Measurements from ENCODE around the gene TTR. TPM values are rescaled to one million over a fixed set of nuclear protein-coding genes. Genes with fewer than 3 reads are reported as not detected.

TTR gene
- total RNA-seq, 2 experiments from 2014 or later = not detected

DNA sequence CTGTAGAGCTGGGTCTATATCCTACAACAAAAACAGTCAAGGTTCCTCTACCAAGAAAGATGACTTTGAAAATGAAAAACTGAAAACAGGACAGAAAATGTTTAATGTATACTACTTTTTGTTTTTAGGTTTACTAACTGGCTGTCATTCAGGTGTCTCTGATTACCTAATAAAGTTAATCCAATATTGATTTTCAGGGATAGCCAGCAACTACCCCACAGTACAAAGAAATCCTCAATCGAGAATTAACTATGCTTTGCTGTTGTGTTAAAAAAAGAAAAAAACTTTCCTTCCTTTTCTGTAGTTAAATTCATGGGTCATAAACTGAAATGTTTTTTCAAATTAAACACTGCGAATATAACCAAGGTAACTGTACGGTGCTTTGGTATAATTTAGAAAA, 45.8 kb downstream of the TTR start:
- H3K36me3 Mint-ChIP-seq (ENCODE audit: low read depth) = no peaks in the 10 kb centered on the region
- POLR2A ChIA-PET = no interaction called here
- ATAC-seq (ENCODE audit: poor library complexity) = no peak
- intact Hi-C loops (cut with DNase I, micrococcal nuclease) = no loop called here
- no peak overlapping the region for H3K27ac Mint-ChIP-seq
- Histone ChIP-seq H3K27ac (ENCODE audit: low read depth in 1 of 2, low read length in 2 of 2) (no peak overlapping the region), H3K27me3 (ENCODE audit: control insufficient read depth in 1 of 2, insufficient read depth in 2 of 2, low read length in 2 of 2) (peaks cover 0 to 4% of the 10 kb centered on the region in 2 experiments), H3K9me3 (ENCODE audit: control insufficient read depth in 1 of 2, insufficient read depth in 1 of 2, low read length in 2 of 2) (no peaks in the 10 kb centered on the region), H3K4me1 (ENCODE audit: insufficient read depth, low read length) (peaks cover 4% of the 10 kb centered on the region), H3K4me3 (ENCODE audit: low read length) (no peak overlapping the region), H3K36me3 (ENCODE audit: insufficient read depth, low read length) (no peaks in the 10 kb centered on the region)
- DNase-seq = no peak
- CTCF ChIA-PET = no interaction called here
- peaks cover 10% of the 10 kb centered on the region for H3K27me3 Mint-ChIP-seq
- H3K4me1 Mint-ChIP-seq (ENCODE audit: low read depth) = no peaks in the 10 kb centered on the region
- TF ChIP-seq, protein P1, sequence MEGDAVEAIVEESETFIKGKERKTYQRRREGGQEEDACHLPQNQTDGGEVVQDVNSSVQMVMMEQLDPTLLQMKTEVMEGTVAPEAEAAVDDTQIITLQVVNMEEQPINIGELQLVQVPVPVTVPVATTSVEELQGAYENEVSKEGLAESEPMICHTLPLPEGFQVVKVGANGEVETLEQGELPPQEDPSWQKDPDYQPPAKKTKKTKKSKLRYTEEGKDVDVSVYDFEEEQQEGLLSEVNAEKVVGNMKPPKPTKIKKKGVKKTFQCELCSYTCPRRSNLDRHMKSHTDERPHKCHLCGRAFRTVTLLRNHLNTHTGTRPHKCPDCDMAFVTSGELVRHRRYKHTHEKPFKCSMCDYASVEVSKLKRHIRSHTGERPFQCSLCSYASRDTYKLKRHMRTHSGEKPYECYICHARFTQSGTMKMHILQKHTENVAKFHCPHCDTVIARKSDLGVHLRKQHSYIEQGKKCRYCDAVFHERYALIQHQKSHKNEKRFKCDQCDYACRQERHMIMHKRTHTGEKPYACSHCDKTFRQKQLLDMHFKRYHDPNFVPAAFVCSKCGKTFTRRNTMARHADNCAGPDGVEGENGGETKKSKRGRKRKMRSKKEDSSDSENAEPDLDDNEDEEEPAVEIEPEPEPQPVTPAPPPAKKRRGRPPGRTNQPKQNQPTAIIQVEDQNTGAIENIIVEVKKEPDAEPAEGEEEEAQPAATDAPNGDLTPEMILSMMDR (IDR thresholded peaks at IDR 0.05) = no peak
- no peak overlapping the region for H3K4me3 Mint-ChIP-seq
- H3K9me3 Mint-ChIP-seq = no peaks in the 10 kb centered on the region

DNA sequence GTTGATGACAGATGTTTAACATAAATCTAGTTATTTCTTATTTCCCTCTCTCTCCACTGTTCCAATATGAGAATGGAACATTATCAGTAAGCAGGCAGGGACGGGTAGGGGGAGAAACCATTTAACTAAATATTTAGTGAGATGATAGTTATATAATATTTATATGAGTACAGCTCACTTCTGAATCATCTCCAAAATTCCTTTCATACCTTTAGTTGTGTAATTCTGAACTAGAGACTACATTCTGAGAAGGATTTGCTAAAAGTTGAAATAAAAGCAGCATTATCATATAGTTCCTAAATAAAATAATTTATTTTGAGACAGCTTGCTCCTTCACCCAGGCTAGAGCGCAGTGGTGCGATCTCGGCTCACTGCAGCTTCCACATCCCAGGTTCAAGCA, 51.3 kb downstream of the TTR start:
- Histone ChIP-seq H3K27me3 (ENCODE audit: control insufficient read depth in 1 of 2, insufficient read depth in 2 of 2, low read length in 2 of 2) (no peaks in the 10 kb centered on the region), H3K4me1 (ENCODE audit: insufficient read depth, low read length) (no peaks in the 10 kb centered on the region), H3K4me3 (ENCODE audit: low read length) (no peak overlapping the region), H3K36me3 (ENCODE audit: insufficient read depth, low read length) (no peaks in the 10 kb centered on the region), H3K27ac (ENCODE audit: low read depth in 1 of 2, low read length in 2 of 2) (no peak overlapping the region), H3K9me3 (ENCODE audit: control insufficient read depth in 1 of 2, insufficient read depth in 1 of 2, low read length in 2 of 2) (no peaks in the 10 kb centered on the region)
- ChIA-PET POLR2A (no interaction called here), CTCF (no interaction called here)
- Mint-ChIP-seq H3K4me3 (no peak overlapping the region), H3K27me3 (peaks cover 8% of the 10 kb centered on the region), H3K4me1 (ENCODE audit: low read depth) (peaks cover 10% of the 10 kb centered on the region), H3K9me3 (no peaks in the 10 kb centered on the region), H3K27ac (no peak overlapping the region), H3K36me3 (ENCODE audit: low read depth) (no peaks in the 10 kb centered on the region)
- ATAC-seq (ENCODE audit: poor library complexity) (no peak), DNase-seq (no peak)
- TF ChIP-seq, protein P1 (IDR thresholded peaks at IDR 0.05) = no peak
- intact Hi-C loops (cut with DNase I, micrococcal nuclease) = no loop called here

DNA sequence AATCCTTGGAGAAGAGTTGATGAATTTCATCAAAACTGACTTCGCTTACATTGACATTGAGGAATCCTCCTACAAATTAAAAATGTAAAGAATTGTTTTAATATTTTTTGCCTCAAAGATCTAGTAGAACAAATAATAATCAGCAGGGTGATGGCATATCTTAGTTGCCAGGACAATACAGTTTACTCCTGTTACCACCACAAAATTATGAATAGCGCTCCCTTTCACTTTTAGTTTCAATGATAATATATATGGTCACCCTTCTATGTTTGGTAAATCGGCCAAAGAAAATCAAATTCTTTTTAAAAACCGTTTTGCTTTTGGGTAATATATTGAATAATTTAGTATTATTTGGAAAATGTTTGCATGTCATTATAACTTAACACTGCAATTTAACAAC, 53.7 kb downstream of the TTR start:
- Histone ChIP-seq H3K4me3 (ENCODE audit: low read length) (no peak overlapping the region), H3K9me3 (ENCODE audit: control insufficient read depth in 1 of 2, insufficient read depth in 1 of 2, low read length in 2 of 2) (no peaks in the 10 kb centered on the region), H3K4me1 (ENCODE audit: insufficient read depth, low read length) (no peaks in the 10 kb centered on the region), H3K36me3 (ENCODE audit: insufficient read depth, low read length) (no peaks in the 10 kb centered on the region), H3K27ac (ENCODE audit: low read depth in 1 of 2, low read length in 2 of 2) (no peak overlapping the region), H3K27me3 (ENCODE audit: control insufficient read depth in 1 of 2, insufficient read depth in 2 of 2, low read length in 2 of 2) (no peaks in the 10 kb centered on the region)
- H3K4me1 Mint-ChIP-seq (ENCODE audit: low read depth) = peaks cover 10% of the 10 kb centered on the region
- H3K36me3 Mint-ChIP-seq (ENCODE audit: low read depth) = no peaks in the 10 kb centered on the region
- H3K4me3 Mint-ChIP-seq = no peak overlapping the region
- no peaks in the 10 kb centered on the region for H3K9me3 Mint-ChIP-seq
- DNase-seq (no peak), ATAC-seq (ENCODE audit: poor library complexity) (no peak)
- H3K27me3 Mint-ChIP-seq = peaks cover 19% of the 10 kb centered on the region
- ChIA-PET CTCF (no interaction called here), POLR2A (no interaction called here)
- intact Hi-C loops (cut with DNase I, micrococcal nuclease) = no loop called here
- no peak overlapping the region for H3K27ac Mint-ChIP-seq
- TF ChIP-seq, protein P1 (IDR thresholded peaks at IDR 0.05) = no peak
